ENCODE results near the gene SYT9. TPM values are rescaled to one million over a fixed set of nuclear protein-coding genes. Genes with fewer than 3 reads are reported as not detected.

SYT9 gene
- total and polyA plus RNA-seq, 2 of the 4 experiments (the other 2 are of a cell fraction), result not detected

- H3K4ac ChIP-seq (ENCODE audit: low read depth, low read length), result no peak overlapping the region
- dilution Hi-C loops (cut with HindIII; ENCODE audit: low sequenced_read_pairs, unreplicated experiment), result no loop called here
Measured at GRCh38 chr11:7436657-7437056, 185.0 kb downstream of the SYT9 start.

More at GRCh38 chr11:7436657-7437056, 185.0 kb downstream of the SYT9 start:
- Histone ChIP-seq H4K91ac (ENCODE audit: insufficient read depth, low read depth, low read length) (no peak overlapping the region), H3K18ac (ENCODE audit: low read depth, low read length) (no peak overlapping the region), H2BK5ac (ENCODE audit: low read depth, low read length, poor library complexity, severe bottlenecking) (no peak overlapping the region), H2AK9ac (replicated peaks; ENCODE audit: low read depth, low read length, poor library complexity) (no peak overlapping the region), H3K4me2 (ENCODE audit: low read depth, low read length) (no peak overlapping the region), H2BK120ac (ENCODE audit: low read depth, low read length) (no peak overlapping the region), H2BK20ac (ENCODE audit: low read depth, low read length) (no peak overlapping the region), H3K4me3 (ENCODE audit: insufficient read depth, low read depth, low read length) (no peak overlapping the region), H2AK5ac (ENCODE audit: low read depth, low read length) (no peak overlapping the region), H4K8ac (ENCODE audit: low read depth in 2 of 2, low read length in 2 of 2) (no peak overlapping the region), H4K20me1 (ENCODE audit: insufficient read depth, low read length) (no peaks in the 10 kb centered on the region), H3K23ac (ENCODE audit: low read depth, low read length) (no peak overlapping the region), H3K27me3 (ENCODE audit: control insufficient read depth, insufficient read depth, low read length) (no peaks in the 10 kb centered on the region), H3K56ac (ENCODE audit: extremely low read depth, insufficient read depth, low read length) (no peak overlapping the region), H3K4me1 (ENCODE audit: control insufficient read depth, insufficient read depth, low read length) (no peaks in the 10 kb centered on the region), H3K14ac (replicated peaks; ENCODE audit: low read depth, low read length) (no peak overlapping the region), H4K5ac (ENCODE audit: low read depth, low read length) (no peak overlapping the region), H3K79me1 (ENCODE audit: low read depth in 1 of 2, low read length in 2 of 2) (no peaks in the 10 kb centered on the region), H3K27ac (ENCODE audit: insufficient read depth, low read length) (no peak overlapping the region), H3K9ac (ENCODE audit: low read depth, low read length) (no peak overlapping the region), H3K9me3 (ENCODE audit: control insufficient read depth, insufficient read depth, low read length) (no peaks in the 10 kb centered on the region), H3K9me1 (ENCODE audit: insufficient read depth, low read length) (no peaks in the 10 kb centered on the region), H2AFZ (replicated peaks; ENCODE audit: low read length, poor library complexity) (no peak overlapping the region), H3K36me3 (ENCODE audit: control insufficient read depth, insufficient read depth, low read length) (no peaks in the 10 kb centered on the region), H2BK15ac (ENCODE audit: low read depth, low read length) (no peak overlapping the region)
- ChIA-PET CTCF (no interaction called here), POLR2A (ENCODE audit: unreplicated experiment) (no interaction called here)
- no CpG with 5 or more reads among the region's 5 CpGs for WGBS, 2 experiments (ENCODE audit: extremely low coverage in 2 of 2, insufficient read length in 1 of 2)
- intact Hi-C loops (cut with micrococcal nuclease), result no loop called here
- ATAC-seq (ENCODE audit: low read depth), result no peak
- TF ChIP-seq CHD1 (IDR thresholded peaks at IDR 0.05; ENCODE audit: low read depth, low read length) (no peak), SMC3 (IDR thresholded peaks at IDR 0.05; ENCODE audit: low read depth, low read length) (no peak), ELK1 (IDR thresholded peaks at IDR 0.05; ENCODE audit: borderline replicate concordance, low read depth, low read length) (no peak), MAZ (IDR thresholded peaks at IDR 0.05; ENCODE audit: borderline replicate concordance, low read depth, low read length) (no peak), CEBPB (IDR thresholded peaks at IDR 0.05; ENCODE audit: low read depth, low read length) (no peak), RAD21 (IDR thresholded peaks at IDR 0.05; ENCODE audit: low read length) (no peak), RCOR1 (IDR thresholded peaks at IDR 0.05; ENCODE audit: insufficient replicate concordance, low read length) (no peak), CTCF (conservative IDR thresholded peaks at IDR 0.05; ENCODE audit: low read depth, low read length) (no peak), MXI1 (IDR thresholded peaks at IDR 0.05; ENCODE audit: borderline replicate concordance, low read depth, low read length) (no peak), BHLHE40 (IDR thresholded peaks at IDR 0.05; ENCODE audit: low read depth, low read length) (no peak), MAFK (IDR thresholded peaks at IDR 0.05; ENCODE audit: low read depth, low read length) (no peak), RFX5 (IDR thresholded peaks at IDR 0.05; ENCODE audit: low read depth, low read length) (no peak), USF2 (IDR thresholded peaks at IDR 0.05; ENCODE audit: low read depth, low read length) (no peak)
- BruUV-seq (replicated peaks), result no TSS peak
- no peak for DNase-seq
- in situ Hi-C loops (cut with MboI; ENCODE audit: low sequenced_read_pairs), result loop anchor here (25.0 kb wide), 1 partner anchor 624 kb away; no protein-coding TSS in a partner anchor
